DOHH2 (cell line): Measurements from ENCODE around the gene UBE2L6.

ENCODE experiments used
- H3F3A ChIP-seq: fragments of 200-600 bp; sonication (generic), shearing (Covaris generic); 2 replicates; pipeline ENCODE4 v1.6.0; 2016; ENCODE audit warnings: antibody characterized with exemption, mild to moderate bottlenecking; ENCODE audit not compliant: control insufficient read depth, insufficient read depth
- H3K27ac ChIP-seq: fragments of 200-600 bp; sonication (generic); 2 replicates; pipeline ENCODE4 v1.5.1; 2014; ENCODE audit warnings: low read depth, mild to moderate bottlenecking, low read length, moderate library complexity
- H3K27me3 ChIP-seq: fragments of 200-600 bp; sonication (generic); 2 replicates; pipeline ENCODE4 v1.6.1; 2014; ENCODE audit warnings: mild to moderate bottlenecking, low read length, mixed read lengths; ENCODE audit not compliant: control insufficient read depth
- H3K36me3 ChIP-seq: fragments of 200-600 bp; sonication (generic); 2 replicates; pipeline ENCODE4 v1.6.1; 2014; ENCODE audit warnings: mild to moderate bottlenecking, low read length, moderate library complexity, mixed read lengths; ENCODE audit not compliant: control insufficient read depth
- H3K4me1 ChIP-seq: fragments of 200-600 bp; sonication (generic); 2 replicates; pipeline ENCODE4 v1.6.1; 2014; ENCODE audit warnings: mild to moderate bottlenecking, low read length, mixed read lengths; ENCODE audit not compliant: control insufficient read depth
- H3K4me2 ChIP-seq: fragments of 200-600 bp; sonication (generic); 2 replicates; pipeline ENCODE4 v1.6.0; 2014; ENCODE audit warnings: mild to moderate bottlenecking, low read length, moderate library complexity
- H3K4me3 ChIP-seq: fragments of 200-600 bp; sonication (generic); 2 replicates; pipeline ENCODE4 v1.5.1; 2014; ENCODE audit warnings: mild to moderate bottlenecking, low read length, mixed read lengths
- H3K79me2 ChIP-seq: fragments of 200-600 bp; sonication (generic); 2 replicates; pipeline ENCODE4 v1.6.1; 2014; ENCODE audit warnings: mild to moderate bottlenecking, low read length, mixed read lengths; ENCODE audit not compliant: control insufficient read depth
- H3K9me2 ChIP-seq: fragments of 200-600 bp; sonication (generic); replicated peaks from 2 replicates; pipeline ENCODE4 v1.6.1; 2014; ENCODE audit warnings: mild to moderate bottlenecking, low read length, mixed read lengths; ENCODE audit not compliant: control insufficient read depth
- H3K9me3 ChIP-seq: fragments of 200-600 bp; sonication (generic); 2 replicates; pipeline ENCODE4 v1.6.1; 2014; ENCODE audit warnings: antibody characterized with exemption, low read length, mixed read lengths; ENCODE audit not compliant: control insufficient read depth, insufficient read depth
- H4K20me1 ChIP-seq: fragments of 200-600 bp; sonication (generic); 2 replicates; pipeline ENCODE4 v1.6.0; 2014; ENCODE audit warnings: low read depth, mild to moderate bottlenecking, antibody characterized with exemption, low read length, moderate library complexity; ENCODE audit not compliant: control insufficient read depth, insufficient read depth
- EZH2phosphoT487 ChIP-seq: fragments of 200-600 bp; sonication (generic); IDR thresholded peaks from 2 replicates; pipeline ENCODE4 v1.6.1; 2017; ENCODE audit warnings: borderline replicate concordance, mild to moderate bottlenecking, antibody characterized with exemption, low read length, moderate library complexity, mixed read lengths
- TF ChIP-seq, protein P1 (sequence below): fragments of 200-600 bp; sonication (generic); IDR thresholded peaks from one replicate; pipeline ENCODE4 v1.5.1; 2014; ENCODE audit warnings: antibody characterized with exemption, mild to moderate bottlenecking, low read depth, low read length; ENCODE audit not compliant: poor library complexity, severe bottlenecking

UBE2L6 gene

GRCh38 chr11:57566905-57567514 lies 462 bp downstream of the UBE2L6 start:
- no peaks in the 10 kb centered on the region for H3F3A ChIP-seq
- H3K9me3 ChIP-seq = no peaks in the 10 kb centered on the region
- no peaks in the 10 kb centered on the region for H3K79me2 ChIP-seq
- TF ChIP-seq, protein P1, sequence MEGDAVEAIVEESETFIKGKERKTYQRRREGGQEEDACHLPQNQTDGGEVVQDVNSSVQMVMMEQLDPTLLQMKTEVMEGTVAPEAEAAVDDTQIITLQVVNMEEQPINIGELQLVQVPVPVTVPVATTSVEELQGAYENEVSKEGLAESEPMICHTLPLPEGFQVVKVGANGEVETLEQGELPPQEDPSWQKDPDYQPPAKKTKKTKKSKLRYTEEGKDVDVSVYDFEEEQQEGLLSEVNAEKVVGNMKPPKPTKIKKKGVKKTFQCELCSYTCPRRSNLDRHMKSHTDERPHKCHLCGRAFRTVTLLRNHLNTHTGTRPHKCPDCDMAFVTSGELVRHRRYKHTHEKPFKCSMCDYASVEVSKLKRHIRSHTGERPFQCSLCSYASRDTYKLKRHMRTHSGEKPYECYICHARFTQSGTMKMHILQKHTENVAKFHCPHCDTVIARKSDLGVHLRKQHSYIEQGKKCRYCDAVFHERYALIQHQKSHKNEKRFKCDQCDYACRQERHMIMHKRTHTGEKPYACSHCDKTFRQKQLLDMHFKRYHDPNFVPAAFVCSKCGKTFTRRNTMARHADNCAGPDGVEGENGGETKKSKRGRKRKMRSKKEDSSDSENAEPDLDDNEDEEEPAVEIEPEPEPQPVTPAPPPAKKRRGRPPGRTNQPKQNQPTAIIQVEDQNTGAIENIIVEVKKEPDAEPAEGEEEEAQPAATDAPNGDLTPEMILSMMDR = no peak
- TF ChIP-seq EZH2phosphoT487 = no peak
- peaks cover 5% of the 10 kb centered on the region for H3K27me3 ChIP-seq
- no peaks in the 10 kb centered on the region for H3K36me3 ChIP-seq
- H4K20me1 ChIP-seq = no peaks in the 10 kb centered on the region
- H3K4me3 ChIP-seq = peak overlapping the region; percentile 84
- H3K9me2 ChIP-seq = no peaks in the 10 kb centered on the region
- no peak overlapping the region for H3K27ac ChIP-seq
- H3K4me2 ChIP-seq = peak overlapping the region; percentile 97
- peaks cover 16% of the 10 kb centered on the region for H3K4me1 ChIP-seq

DNA sequence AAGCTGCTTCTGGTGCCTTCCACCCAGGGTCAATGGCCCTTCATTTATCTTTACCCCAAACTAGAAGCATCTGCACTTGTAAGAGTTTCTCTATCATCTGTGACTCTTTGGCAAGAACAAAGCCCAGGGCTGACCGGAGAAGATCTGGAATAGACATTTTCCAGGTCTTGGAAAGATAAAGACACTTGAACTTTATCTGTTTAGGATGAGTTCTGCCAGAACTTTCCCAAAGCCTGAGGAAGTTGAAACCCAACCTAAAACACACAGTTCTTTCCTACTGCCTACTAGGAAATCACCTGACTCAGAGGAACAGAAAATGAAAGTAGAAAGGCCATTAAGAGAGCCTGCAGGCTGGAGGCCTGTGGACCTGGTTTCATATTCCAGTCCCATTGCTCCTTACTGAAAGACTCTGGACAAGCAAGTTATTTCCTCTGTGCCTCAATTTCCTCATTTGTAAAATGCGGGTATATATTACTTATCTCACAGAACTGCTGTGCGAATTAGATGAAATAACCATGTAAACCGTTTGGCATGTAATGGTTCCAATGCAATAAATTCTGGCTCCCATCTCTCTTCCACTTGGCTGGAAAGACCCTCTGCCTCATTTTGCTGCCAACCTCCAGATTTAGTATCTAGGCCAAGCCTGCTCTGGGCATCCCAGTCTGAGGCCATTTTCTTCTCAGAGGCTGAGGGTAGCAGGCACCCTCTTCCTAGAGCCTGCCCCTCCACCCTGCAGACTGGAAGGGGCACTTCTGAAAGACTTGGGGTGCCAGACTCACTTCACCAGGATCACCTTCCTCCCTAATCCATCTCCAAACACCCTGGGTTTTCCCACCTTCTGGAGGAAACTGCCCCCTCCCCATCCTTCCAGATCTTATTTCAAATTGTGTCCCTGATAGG lies 1.2 kb downstream of the UBE2L6 start:
- Histone ChIP-seq H3F3A (no peaks in the 10 kb centered on the region), H3K36me3 (no peaks in the 10 kb centered on the region), H4K20me1 (no peaks in the 10 kb centered on the region), H3K4me2 (peak overlapping the region; percentile 25), H3K27ac (no peak overlapping the region), H3K9me3 (no peaks in the 10 kb centered on the region), H3K27me3 (peaks cover 5% of the 10 kb centered on the region), H3K4me3 (0 out of 2 replicates have a peak overlapping the region, but pooled peaks have one; percentile 9), H3K9me2 (no peaks in the 10 kb centered on the region), H3K4me1 (peaks cover 16% of the 10 kb centered on the region), H3K79me2 (no peaks in the 10 kb centered on the region)
- TF ChIP-seq, protein P1 = no peak
- TF ChIP-seq EZH2phosphoT487 = no peak

GRCh38 chr11:57562596-57562995 lies 4.9 kb downstream of the UBE2L6 start:
- no peaks in the 10 kb centered on the region for H3K79me2 ChIP-seq
- no peaks in the 10 kb centered on the region for H3K36me3 ChIP-seq
- H3K4me2 ChIP-seq = no peak overlapping the region

More at GRCh38 chr11:57562596-57562995, 4.9 kb downstream of the UBE2L6 start:
- no peak overlapping the region for H3K4me3 ChIP-seq
- TF ChIP-seq EZH2phosphoT487 = no peak
- TF ChIP-seq, protein P1 = no peak
- H3K27me3 ChIP-seq = peaks cover 5% of the 10 kb centered on the region
- no peaks in the 10 kb centered on the region for H4K20me1 ChIP-seq
- peaks cover 12% of the 10 kb centered on the region for H3K4me1 ChIP-seq
- H3K27ac ChIP-seq = no peak overlapping the region
- no peaks in the 10 kb centered on the region for H3F3A ChIP-seq
- no peaks in the 10 kb centered on the region for H3K9me3 ChIP-seq
- H3K9me2 ChIP-seq = no peaks in the 10 kb centered on the region
